Kidney epithelial cell (primary cell): Measurements from ENCODE around the gene LRRN3. TPM values are rescaled to one million over a fixed set of nuclear protein-coding genes. Genes with fewer than 3 reads are reported as not detected.

ENCODE experiments used
- DNase-seq: peaks from one replicate; pipeline ENCODE4 v3.0.0-alpha.2; 2010; ENCODE audit warnings: low read depth
- H3K27me3 ChIP-seq: 2 replicates; pipeline ENCODE4 v1.6.0; 2011; ENCODE audit warnings: low read length; ENCODE audit not compliant: control insufficient read depth, insufficient read depth
- H3K36me3 ChIP-seq: 2 replicates; pipeline ENCODE4 v1.5.1; 2011; ENCODE audit warnings: low read length; ENCODE audit not compliant: control insufficient read depth, insufficient read depth
- H3K4me3 ChIP-seq: 2 replicates; pipeline ENCODE4 v1.5.1; 2011; ENCODE audit warnings: low read depth, mild to moderate bottlenecking, control low read depth, low read length
- total RNA-seq: library from RNA; depleted of rRNA; stranded (reverse); fragments of >200 nt; gene quantifications from 2 replicates; pipeline ENCODE4 v1.2.3, GENCODE V29; 2015
- TF ChIP-seq, protein P1 (sequence below): IDR thresholded peaks from 2 replicates; pipeline ENCODE4 v1.5.1; 2011; ENCODE audit warnings: mild to moderate bottlenecking, moderate library complexity, low read length, control low read depth, inconsistent platforms; ENCODE audit not compliant: insufficient read depth, poor library complexity, severe bottlenecking

The LRRN3 gene
- total RNA-seq, 1 donor from 2014 or later = 0.38 TPM

DNA sequence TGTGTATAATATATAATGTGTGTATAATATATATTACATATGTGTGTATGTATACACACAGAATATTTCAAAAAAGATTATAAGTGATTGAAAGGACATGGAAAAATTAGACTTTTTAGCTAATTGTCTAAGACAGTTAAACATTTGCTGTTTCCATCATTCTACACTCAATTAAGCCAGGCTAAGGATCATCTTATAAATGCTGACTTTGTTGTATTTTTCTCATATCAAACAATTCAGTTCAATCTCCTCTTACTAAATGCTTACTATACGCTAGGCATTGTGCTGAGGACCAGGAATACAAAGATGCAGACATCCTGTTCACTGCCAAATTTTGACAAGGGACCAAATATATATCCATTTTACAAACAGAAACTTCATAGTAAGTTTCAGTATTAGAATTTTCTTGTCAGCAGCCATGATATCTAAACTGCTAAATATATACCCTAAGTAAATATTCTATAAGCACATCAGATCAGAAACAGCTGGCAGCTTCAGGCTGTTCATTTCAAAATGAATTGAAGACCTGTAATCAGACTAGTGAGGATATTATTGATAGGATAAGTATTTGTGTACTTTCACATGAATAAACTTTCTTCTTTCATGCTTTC lies 10.3 kb upstream of the LRRN3 start:
- Histone ChIP-seq H3K36me3 (no peaks in the 10 kb centered on the region), H3K27me3 (no peaks in the 10 kb centered on the region), H3K4me3 (no peak overlapping the region)
- TF ChIP-seq, protein P1, sequence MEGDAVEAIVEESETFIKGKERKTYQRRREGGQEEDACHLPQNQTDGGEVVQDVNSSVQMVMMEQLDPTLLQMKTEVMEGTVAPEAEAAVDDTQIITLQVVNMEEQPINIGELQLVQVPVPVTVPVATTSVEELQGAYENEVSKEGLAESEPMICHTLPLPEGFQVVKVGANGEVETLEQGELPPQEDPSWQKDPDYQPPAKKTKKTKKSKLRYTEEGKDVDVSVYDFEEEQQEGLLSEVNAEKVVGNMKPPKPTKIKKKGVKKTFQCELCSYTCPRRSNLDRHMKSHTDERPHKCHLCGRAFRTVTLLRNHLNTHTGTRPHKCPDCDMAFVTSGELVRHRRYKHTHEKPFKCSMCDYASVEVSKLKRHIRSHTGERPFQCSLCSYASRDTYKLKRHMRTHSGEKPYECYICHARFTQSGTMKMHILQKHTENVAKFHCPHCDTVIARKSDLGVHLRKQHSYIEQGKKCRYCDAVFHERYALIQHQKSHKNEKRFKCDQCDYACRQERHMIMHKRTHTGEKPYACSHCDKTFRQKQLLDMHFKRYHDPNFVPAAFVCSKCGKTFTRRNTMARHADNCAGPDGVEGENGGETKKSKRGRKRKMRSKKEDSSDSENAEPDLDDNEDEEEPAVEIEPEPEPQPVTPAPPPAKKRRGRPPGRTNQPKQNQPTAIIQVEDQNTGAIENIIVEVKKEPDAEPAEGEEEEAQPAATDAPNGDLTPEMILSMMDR = no peak
- no peak for DNase-seq

DNA sequence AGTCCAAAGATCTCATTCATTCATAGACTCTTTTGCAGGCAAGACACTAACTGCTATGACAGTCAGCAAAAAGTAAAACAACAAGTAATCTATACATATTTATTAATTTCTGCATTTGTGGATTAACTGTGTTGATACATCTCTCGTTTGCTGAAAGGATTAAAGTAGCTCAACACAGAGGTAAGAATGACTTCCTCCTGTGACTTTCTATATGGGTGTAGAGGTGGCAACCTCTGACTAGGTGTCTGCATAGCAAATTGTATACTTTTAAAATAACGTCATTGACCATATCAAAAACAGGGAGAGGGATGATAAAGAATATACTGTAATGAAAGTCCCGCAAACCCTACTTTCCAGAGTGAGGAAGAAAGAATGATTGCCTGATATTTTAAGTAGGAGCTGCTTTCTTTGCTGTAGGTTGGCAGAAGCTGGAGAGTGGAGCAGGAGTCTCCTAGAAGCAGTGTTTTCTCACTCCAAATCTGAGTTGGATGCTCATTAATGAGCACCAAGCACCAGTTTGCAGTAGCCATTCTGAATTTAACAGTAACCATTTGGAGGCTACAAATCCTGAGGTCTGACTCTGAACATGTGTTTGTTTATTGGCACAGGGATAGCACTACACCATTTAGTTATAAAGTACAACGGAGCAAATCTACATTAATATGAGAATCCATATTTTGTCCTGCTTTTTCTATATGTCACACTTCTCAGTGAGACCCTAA lies 9.2 kb upstream of the LRRN3 start:
- H3K27me3 ChIP-seq = no peaks in the 10 kb centered on the region
- TF ChIP-seq, protein P1 = no peak
- H3K36me3 ChIP-seq = no peaks in the 10 kb centered on the region
- no peak overlapping the region for H3K4me3 ChIP-seq
- DNase-seq = no peak

DNA sequence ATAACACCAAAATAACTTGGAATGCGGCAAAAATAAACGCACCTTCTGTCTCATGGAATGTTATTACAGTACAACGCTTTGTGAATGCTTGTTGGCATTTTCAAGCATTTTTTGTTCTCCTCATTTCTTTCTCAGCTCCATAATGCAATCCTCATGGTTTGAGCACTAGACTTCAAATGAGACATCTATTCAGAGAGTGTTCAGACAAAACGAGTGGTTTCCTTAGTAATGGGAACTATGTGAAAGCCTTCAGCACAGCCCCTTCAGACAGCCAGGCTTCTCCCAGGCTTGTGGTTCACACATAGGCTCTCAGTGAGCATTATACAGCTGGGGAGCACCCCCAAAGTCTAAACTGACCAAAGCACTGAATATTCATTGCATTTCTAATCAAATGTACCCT lies 8.6 kb upstream of the LRRN3 start:
- Histone ChIP-seq H3K36me3 (no peaks in the 10 kb centered on the region), H3K4me3 (no peak overlapping the region), H3K27me3 (no peaks in the 10 kb centered on the region)
- TF ChIP-seq, protein P1 = no peak
- no peak for DNase-seq

DNA sequence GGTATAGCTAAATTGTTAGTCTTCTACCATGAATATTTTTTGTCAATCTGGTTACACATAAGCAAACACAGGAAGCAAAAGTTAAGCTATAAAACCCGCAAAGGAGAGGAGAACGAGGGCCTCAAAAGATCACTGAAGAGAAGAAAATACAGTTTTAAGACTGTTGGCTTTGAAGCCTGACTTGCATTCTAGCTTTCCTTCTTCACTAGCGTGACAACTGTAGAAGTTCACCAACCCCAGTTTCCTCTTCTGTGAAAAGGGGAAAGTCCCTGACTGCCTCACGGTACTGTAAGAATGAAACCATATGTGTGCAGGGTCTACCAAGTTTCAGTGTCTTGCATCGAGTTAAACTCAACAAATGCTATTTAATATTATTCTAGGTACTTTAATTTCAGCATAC lies 7.5 kb upstream of the LRRN3 start:
- Histone ChIP-seq H3K36me3 (no peaks in the 10 kb centered on the region), H3K27me3 (no peaks in the 10 kb centered on the region), H3K4me3 (no peak overlapping the region)
- TF ChIP-seq, protein P1 = no peak
- DNase-seq = no peak

GRCh38 chr7:111085356-111085755 lies 5.6 kb upstream of the LRRN3 start:
- no peaks in the 10 kb centered on the region for H3K36me3 ChIP-seq
- H3K27me3 ChIP-seq = no peaks in the 10 kb centered on the region
- TF ChIP-seq, protein P1 = no peak
- DNase-seq = no peak
- H3K4me3 ChIP-seq = no peak overlapping the region

- no peaks in the 10 kb centered on the region for H3K27me3 ChIP-seq
- H3K36me3 ChIP-seq = no peaks in the 10 kb centered on the region
- no peak for DNase-seq
- no peak overlapping the region for H3K4me3 ChIP-seq
- TF ChIP-seq, protein P1 = no peak
Measured at GRCh38 chr7:111086532-111086931, 4.4 kb upstream of the LRRN3 start.
